Right ventricle myocardium inferior (tissue), 1 donor: Measurements from ENCODE around the gene IQGAP2. TPM values are rescaled to one million over a fixed set of nuclear protein-coding genes. Genes with fewer than 3 reads are reported as not detected.
"Not testable (repeated sequence)": the region's sequence is repeated elsewhere in the genome, so short reads cannot be mapped to it uniquely, and the experiment has no call there.

Experiments used
- ATAC-seq: fragments of 200-7000 bp; cut with Tn5 transposase; one replicate; pipeline ENCODE4 v1.9.1; 2020; ENCODE audit warnings: mild to moderate bottlenecking, moderate library complexity
- DNase-seq: peaks from one replicate; pipeline ENCODE4 v3.0.0; 2021; ENCODE audit errors: missing footprints
- intact Hi-C: fragments of 100-400 bp; cut with DNase I; formaldehyde crosslinking; loops from one replicate; pipeline ENCODE4 v1.11.0; 2022
- total RNA-seq: library from RNA; stranded (reverse); fragmentation: NEBNext Ultra II Directional; extraction: Animal tissue kit (Norgen Biotek cat#: 25700); gene quantifications from one replicate; pipeline ENCODE4 v1.2.1, GENCODE V29; 2021
- donor health status: DM: no; HTN: yes; CAD: no; lungs with severe emphysema.

IQGAP2 gene
- total RNA-seq, 1 donor from 2014 or later = 4.9 TPM

GRCh38 chr5:76488969-76489368, 85.9 kb downstream of the IQGAP2 start:
- DNase-seq = no peak
- no peak for ATAC-seq
- intact Hi-C loops = no loop called here

GRCh38 chr5:76489877-76490688, 87.0 kb downstream of the IQGAP2 start:
- DNase-seq = no peak
- ATAC-seq = no peak
- intact Hi-C loops = no loop called here

- ATAC-seq (no peak), DNase-seq (no peak)
- intact Hi-C loops = no loop called here
Measured at GRCh38 chr5:76490960-76491359, 87.9 kb downstream of the IQGAP2 start.

GRCh38 chr5:76492819-76493189, 89.7 kb downstream of the IQGAP2 start:
- intact Hi-C loops = no loop called here
- DNase-seq (no peak), ATAC-seq (no peak)

- intact Hi-C loops = no loop called here
- ATAC-seq = no peak
Measured at GRCh38 chr5:76493190-76493837, 90.2 kb downstream of the IQGAP2 start.

GRCh38 chr5:76494201-76494600, 91.1 kb downstream of the IQGAP2 start:
- no peak for DNase-seq
- intact Hi-C loops = no loop called here
- no peak for ATAC-seq

More at GRCh38 chr5:76493190-76493837, 90.2 kb downstream of the IQGAP2 start:
- DNase-seq = no peak

GRCh38 chr5:76495870-76496269, 92.8 kb downstream of the IQGAP2 start:
- intact Hi-C loops = no loop called here
- ATAC-seq (no peak), DNase-seq (no peak)

GRCh38 chr5:76497065-76497460, 94.0 kb downstream of the IQGAP2 start:
- intact Hi-C loops = no loop called here
- no peak for DNase-seq
- ATAC-seq = no peak

GRCh38 chr5:76497986-76498717, 95.1 kb downstream of the IQGAP2 start:
- ATAC-seq = no peak
- DNase-seq = no peak
- intact Hi-C loops = no loop called here

- ATAC-seq (no peak), DNase-seq (no peak)
- intact Hi-C loops = no loop called here
Measured at GRCh38 chr5:76499507-76500161, 96.5 kb downstream of the IQGAP2 start.

- intact Hi-C loops = no loop called here
- ATAC-seq (no peak), DNase-seq (no peak)
Measured at GRCh38 chr5:76500633-76501393, 97.7 kb downstream of the IQGAP2 start.

GRCh38 chr5:76503929-76504328, 100.8 kb downstream of the IQGAP2 start:
- DNase-seq (no peak), ATAC-seq (no peak)
- intact Hi-C loops = no loop called here

GRCh38 chr5:76504901-76505564, 101.9 kb downstream of the IQGAP2 start:
- intact Hi-C loops = no loop called here
- no peak for ATAC-seq
- no peak for DNase-seq

GRCh38 chr5:76513476-76513875, 110.4 kb downstream of the IQGAP2 start:
- ATAC-seq = no peak
- no peak for DNase-seq
- intact Hi-C loops = no loop called here

- ATAC-seq = no peak
Measured at GRCh38 chr5:76514292-76514691, 111.2 kb downstream of the IQGAP2 start.

GRCh38 chr5:76514713-76515112, 111.6 kb downstream of the IQGAP2 start:
- DNase-seq = no peak
- intact Hi-C loops = no loop called here
- ATAC-seq = no peak

More at GRCh38 chr5:76514292-76514691, 111.2 kb downstream of the IQGAP2 start:
- DNase-seq = no peak
- intact Hi-C loops = no loop called here

- DNase-seq (no peak), ATAC-seq (no peak)
- intact Hi-C loops = no loop called here
Measured at GRCh38 chr5:76517334-76517733, 114.2 kb downstream of the IQGAP2 start.

GRCh38 chr5:76518246-76518645, 115.2 kb downstream of the IQGAP2 start:
- ATAC-seq, DNase-seq, intact Hi-C loops: not testable (repeated sequence)
